Measurements from ENCODE around the gene CCSER1.

- TF ChIP-seq POLR2A (IDR thresholded peaks at IDR 0.05; ENCODE audit: low read depth, low read length) (no peak), POLR2AphosphoS5 (IDR thresholded peaks at IDR 0.05; ENCODE audit: low read depth, low read length) (no peak)
These were observed 1469.5 kb downstream of the CCSER1 start for GRCh38 chr4:91596718-91597117.
